ENCODE data around the gene PAH. TPM values are rescaled to one million over a fixed set of nuclear protein-coding genes. Genes with fewer than 3 reads are reported as not detected.

Gene PAH
- not detected for total RNA-seq

DNA sequence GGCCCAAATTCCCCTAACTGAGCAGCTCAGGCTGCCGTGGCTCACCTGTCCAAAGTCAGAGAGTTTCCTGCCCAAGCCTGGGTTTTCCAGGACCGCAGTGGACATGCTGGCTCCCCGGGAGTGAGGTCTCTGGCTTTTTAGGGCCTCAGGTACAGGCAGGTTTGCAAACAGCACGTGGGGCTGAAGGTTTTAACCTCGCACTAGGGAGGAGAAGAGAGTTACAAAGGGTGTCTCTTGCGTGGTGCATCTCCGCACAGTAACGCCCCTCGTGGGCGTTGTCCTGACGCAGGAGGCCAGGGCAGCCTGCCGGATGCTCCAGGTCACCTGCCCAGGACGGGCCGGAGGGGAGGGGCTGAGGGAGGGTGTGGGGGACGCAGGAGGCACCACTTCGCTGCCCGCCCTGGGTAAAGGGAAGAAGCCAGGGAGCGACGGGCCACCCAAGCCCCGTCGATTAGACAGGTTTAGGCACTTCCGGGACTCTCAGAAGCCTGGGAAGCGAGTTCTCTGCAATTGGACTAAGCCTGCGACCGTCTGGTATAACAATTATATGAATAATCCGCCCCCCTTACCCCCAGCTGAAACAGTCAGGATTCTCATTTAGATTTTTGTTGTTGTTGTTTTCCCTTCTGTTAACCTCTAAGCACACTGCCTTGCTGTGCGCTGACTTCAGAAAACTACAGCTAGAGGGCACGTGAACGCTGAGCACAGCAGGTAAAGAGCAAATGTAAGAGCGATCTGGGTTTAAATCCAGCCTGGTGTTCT lies at the start of gene PAH:
Gene PAH, minus strand, starts transcription at position 219 of the 762 bp plus-strand sequence. Its CDS starts 114 bp downstream, at position 105.
- Mint-ChIP-seq H3K4me3 (peak within 1 kb of the TSS; percentile 54), H3K36me3 (ENCODE audit: low read depth) (no peaks in the 10 kb centered on the region), H3K27ac (no peak within 1 kb of the TSS), H3K4me1 (peaks cover 4% of the 10 kb centered on the region), H3K9me3 (no peaks in the 10 kb centered on the region), H3K27me3 (peaks cover 5% of the 10 kb centered on the region)
- ChIA-PET CTCF (no interaction called here), POLR2A (no interaction called here)
- DNase-seq, result no peak

DNA sequence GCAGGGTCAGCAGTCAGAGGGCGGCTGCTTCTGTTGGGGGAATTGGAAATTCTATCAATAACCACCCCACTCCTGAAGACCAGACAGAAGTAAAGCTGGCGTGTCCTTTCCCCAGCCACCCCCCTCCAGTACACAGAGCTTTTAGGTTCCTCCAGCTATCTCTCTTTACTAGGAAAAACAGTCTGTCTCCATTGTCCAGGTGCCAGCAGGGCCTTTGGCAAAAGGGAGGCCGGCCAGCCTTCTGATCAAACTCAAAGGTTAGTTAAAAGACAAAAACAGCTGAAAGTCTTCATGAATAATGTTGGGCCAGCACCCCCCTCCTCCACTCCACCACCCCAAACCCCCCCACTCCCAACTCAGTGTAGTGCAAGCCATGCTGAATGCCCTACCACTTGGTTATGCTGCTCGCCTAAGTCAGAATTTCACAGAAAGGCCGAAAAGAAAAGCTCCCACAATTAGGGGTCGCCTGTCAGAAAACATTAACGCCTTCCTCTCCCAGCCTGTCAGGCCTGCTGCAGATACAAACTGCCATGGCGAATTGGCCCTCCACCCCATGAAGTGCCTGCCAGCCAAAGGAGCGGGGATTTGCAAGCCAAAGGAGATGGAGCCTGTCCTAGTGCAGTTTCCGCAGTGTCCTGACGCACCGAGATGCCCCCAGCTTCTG lies 49.3 kb upstream of the PAH start:
- H3K27ac Mint-ChIP-seq, result no peak overlapping the region
- peaks cover 76% of the 10 kb centered on the region for H3K27me3 Mint-ChIP-seq
- ChIA-PET CTCF (interaction anchor here (0.9 kb wide), 1 partner anchor 13 kb away, joined by 3 read pairs; no protein-coding TSS in a partner anchor), POLR2A (no interaction called here)
- DNase-seq, result no peak
- H3K4me3 Mint-ChIP-seq, result no peak overlapping the region
- peaks cover 15% of the 10 kb centered on the region for H3K4me1 Mint-ChIP-seq
- H3K9me3 Mint-ChIP-seq, result peaks cover 4% of the 10 kb centered on the region
- H3K36me3 Mint-ChIP-seq (ENCODE audit: low read depth), result peaks cover 4% of the 10 kb centered on the region

GRCh38 chr12:102965281-102966155 lies 48.5 kb upstream of the PAH start:
- Mint-ChIP-seq H3K27me3 (peaks cover 80% of the 10 kb centered on the region), H3K27ac (no peak overlapping the region), H3K9me3 (peaks cover 4% of the 10 kb centered on the region), H3K36me3 (ENCODE audit: low read depth) (peaks cover 4% of the 10 kb centered on the region), H3K4me3 (peak overlapping the region; percentile 49), H3K4me1 (peaks cover 15% of the 10 kb centered on the region)
- ChIA-PET POLR2A (no interaction called here), CTCF (no interaction called here)
- no peak for DNase-seq

- Mint-ChIP-seq H3K4me1 (peaks cover 15% of the 10 kb centered on the region), H3K27me3 (peaks cover 85% of the 10 kb centered on the region), H3K27ac (no peak overlapping the region), H3K9me3 (peaks cover 6% of the 10 kb centered on the region), H3K36me3 (ENCODE audit: low read depth) (peaks cover 4% of the 10 kb centered on the region), H3K4me3 (peak overlapping the region; percentile 49)
- ChIA-PET CTCF (no interaction called here), POLR2A (no interaction called here)
- DNase-seq, result peak; percentile 17
These were observed 47.8 kb upstream of the PAH start for GRCh38 chr12:102964872-102965271.

DNA sequence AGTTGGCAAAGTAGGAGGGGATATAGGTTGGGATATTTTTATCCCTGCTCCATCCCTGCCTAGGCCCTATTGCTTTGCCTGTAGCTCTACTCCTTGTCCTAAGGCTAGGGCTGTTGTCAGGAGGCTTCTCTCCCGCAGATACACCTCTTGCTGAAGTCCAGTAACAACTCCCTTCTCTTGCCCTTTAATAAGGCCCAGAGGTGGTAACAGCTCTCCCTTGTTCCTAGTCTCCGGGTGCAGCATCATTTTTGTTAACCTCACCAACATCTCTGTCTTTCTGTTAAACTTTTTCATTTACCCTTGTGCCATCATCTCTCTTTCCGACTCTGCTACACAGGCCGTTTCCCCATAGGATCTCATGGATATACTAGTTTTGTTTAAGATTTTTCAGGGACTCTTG lies 46.8 kb upstream of the PAH start:
- H3K36me3 Mint-ChIP-seq (ENCODE audit: low read depth), result peaks cover 4% of the 10 kb centered on the region
- DNase-seq, result no peak
- peaks cover 18% of the 10 kb centered on the region for H3K4me1 Mint-ChIP-seq
- no peak overlapping the region for H3K27ac Mint-ChIP-seq
- peaks cover 93% of the 10 kb centered on the region for H3K27me3 Mint-ChIP-seq
- H3K9me3 Mint-ChIP-seq, result peaks cover 6% of the 10 kb centered on the region
- POLR2A ChIA-PET, result no interaction called here
- CTCF ChIA-PET, result no interaction called here
- H3K4me3 Mint-ChIP-seq, result no peak overlapping the region

DNA sequence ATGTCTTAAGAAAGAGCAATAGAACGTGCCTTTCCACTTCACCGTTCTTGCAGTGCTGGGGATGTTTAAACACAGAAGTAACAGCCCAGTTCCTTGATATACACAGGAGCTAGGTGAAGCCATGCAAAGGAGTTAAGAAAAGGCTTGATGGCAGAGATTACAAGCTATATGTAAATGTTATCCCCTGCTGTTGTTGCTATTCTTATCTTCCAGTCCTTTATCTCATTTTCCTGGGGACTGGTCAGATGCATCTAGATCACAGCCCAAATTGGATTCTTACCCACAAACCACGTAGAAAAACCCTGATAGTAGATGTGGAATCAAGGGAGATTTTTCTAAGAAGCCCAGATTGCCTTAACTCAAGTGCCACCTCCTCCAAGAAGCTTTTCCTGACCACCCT lies 45.9 kb upstream of the PAH start:
- ChIA-PET POLR2A (no interaction called here), CTCF (no interaction called here)
- no peak for DNase-seq
- Mint-ChIP-seq H3K9me3 (peaks cover 6% of the 10 kb centered on the region), H3K4me3 (no peak overlapping the region), H3K4me1 (peaks cover 19% of the 10 kb centered on the region), H3K27me3 (peaks cover 92% of the 10 kb centered on the region), H3K27ac (no peak overlapping the region), H3K36me3 (ENCODE audit: low read depth) (peaks cover 4% of the 10 kb centered on the region)

GRCh38 chr12:102962532-102962931 lies 45.5 kb upstream of the PAH start:
- H3K4me1 Mint-ChIP-seq, result peaks cover 23% of the 10 kb centered on the region
- no peak for DNase-seq

DNA sequence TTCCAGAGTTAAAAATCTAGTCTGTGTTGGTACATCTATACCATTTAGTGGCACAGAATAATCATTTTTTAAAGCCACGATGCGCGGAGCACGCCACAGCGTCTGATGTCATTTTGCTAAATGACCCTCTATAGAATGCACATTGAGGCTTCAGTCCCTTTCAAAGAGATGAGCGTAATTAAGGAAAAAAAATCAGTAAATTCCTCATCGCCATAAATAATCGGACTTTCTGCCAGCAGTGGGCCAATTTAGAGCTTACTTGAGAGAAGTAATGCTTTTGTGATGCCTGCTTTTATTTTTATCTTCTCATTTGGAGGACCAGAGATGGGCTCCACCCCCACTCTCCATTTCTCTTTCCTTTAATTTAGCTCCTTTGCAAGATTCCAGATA lies 44.4 kb upstream of the PAH start:
- H3K4me3 Mint-ChIP-seq, result no peak overlapping the region
- CTCF ChIA-PET, result no interaction called here
- POLR2A ChIA-PET, result no interaction called here

More at GRCh38 chr12:102962532-102962931, 45.5 kb upstream of the PAH start:
- POLR2A ChIA-PET, result no interaction called here
- Mint-ChIP-seq H3K27ac (no peak overlapping the region), H3K27me3 (peaks cover 92% of the 10 kb centered on the region), H3K9me3 (peaks cover 6% of the 10 kb centered on the region), H3K36me3 (ENCODE audit: low read depth) (peaks cover 4% of the 10 kb centered on the region), H3K4me3 (no peak overlapping the region)
- CTCF ChIA-PET, result no interaction called here

GRCh38 chr12:102960766-102961465 lies 43.9 kb upstream of the PAH start:
- Mint-ChIP-seq H3K36me3 (ENCODE audit: low read depth) (peaks cover 4% of the 10 kb centered on the region), H3K27ac (no peak overlapping the region), H3K4me3 (no peak overlapping the region), H3K9me3 (peaks cover 6% of the 10 kb centered on the region), H3K4me1 (peaks cover 30% of the 10 kb centered on the region), H3K27me3 (peaks cover 89% of the 10 kb centered on the region)
- ChIA-PET CTCF (no interaction called here), POLR2A (no interaction called here)
- no peak for DNase-seq

More for the DNA sequence above, 44.4 kb upstream of the PAH start:
- Mint-ChIP-seq H3K27ac (no peak overlapping the region), H3K36me3 (ENCODE audit: low read depth) (peaks cover 4% of the 10 kb centered on the region), H3K9me3 (peaks cover 6% of the 10 kb centered on the region), H3K27me3 (peaks cover 90% of the 10 kb centered on the region), H3K4me1 (peaks cover 30% of the 10 kb centered on the region)
- DNase-seq, result no peak

GRCh38 chr12:102959391-102959790 lies 42.3 kb upstream of the PAH start:
- peaks cover 29% of the 10 kb centered on the region for H3K4me1 Mint-ChIP-seq
- ChIA-PET CTCF (no interaction called here), POLR2A (no interaction called here)
- DNase-seq, result no peak
- no peak overlapping the region for H3K27ac Mint-ChIP-seq
- peaks cover 6% of the 10 kb centered on the region for H3K9me3 Mint-ChIP-seq
- peak overlapping the region; percentile 47 for H3K4me3 Mint-ChIP-seq
- H3K36me3 Mint-ChIP-seq (ENCODE audit: low read depth), result peaks cover 2% of the 10 kb centered on the region
- H3K27me3 Mint-ChIP-seq, result peaks cover 90% of the 10 kb centered on the region

GRCh38 chr12:102958830-102959176 lies 41.8 kb upstream of the PAH start:
- peaks cover 34% of the 10 kb centered on the region for H3K4me1 Mint-ChIP-seq
- peaks cover 2% of the 10 kb centered on the region for H3K36me3 Mint-ChIP-seq (ENCODE audit: low read depth)
- H3K9me3 Mint-ChIP-seq, result peaks cover 2% of the 10 kb centered on the region
- peak overlapping the region; percentile 47 for H3K4me3 Mint-ChIP-seq
- ChIA-PET CTCF (no interaction called here), POLR2A (no interaction called here)
- no peak overlapping the region for H3K27ac Mint-ChIP-seq
- no peak for DNase-seq
- H3K27me3 Mint-ChIP-seq, result peaks cover 87% of the 10 kb centered on the region

DNA sequence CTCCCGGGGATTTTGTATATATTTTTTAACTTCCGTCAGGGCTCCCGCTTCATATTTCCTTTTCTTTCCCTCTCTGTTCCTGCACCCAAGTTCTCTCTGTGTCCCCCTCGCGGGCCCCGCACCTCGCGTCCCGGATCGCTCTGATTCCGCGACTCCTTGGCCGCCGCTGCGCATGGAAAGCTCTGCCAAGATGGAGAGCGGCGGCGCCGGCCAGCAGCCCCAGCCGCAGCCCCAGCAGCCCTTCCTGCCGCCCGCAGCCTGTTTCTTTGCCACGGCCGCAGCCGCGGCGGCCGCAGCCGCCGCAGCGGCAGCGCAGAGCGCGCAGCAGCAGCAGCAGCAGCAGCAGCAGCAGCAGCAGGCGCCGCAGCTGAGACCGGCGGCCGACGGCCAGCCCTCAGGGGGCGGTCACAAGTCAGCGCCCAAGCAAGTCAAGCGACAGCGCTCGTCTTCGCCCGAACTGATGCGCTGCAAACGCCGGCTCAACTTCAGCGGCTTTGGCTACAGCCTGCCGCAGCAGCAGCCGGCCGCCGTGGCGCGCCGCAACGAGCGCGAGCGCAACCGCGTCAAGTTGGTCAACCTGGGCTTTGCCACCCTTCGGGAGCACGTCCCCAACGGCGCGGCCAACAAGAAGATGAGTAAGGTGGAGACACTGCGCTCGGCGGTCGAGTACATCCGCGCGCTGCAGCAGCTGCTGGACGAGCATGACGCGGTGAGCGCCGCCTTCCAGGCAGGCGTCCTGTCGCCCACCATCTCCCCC lies 41.2 kb upstream of the PAH start:
- H3K27me3 Mint-ChIP-seq, result peaks cover 86% of the 10 kb centered on the region
- peaks cover 39% of the 10 kb centered on the region for H3K4me1 Mint-ChIP-seq
- H3K9me3 Mint-ChIP-seq, result peaks cover 2% of the 10 kb centered on the region
- H3K36me3 Mint-ChIP-seq (ENCODE audit: low read depth), result peaks cover 2% of the 10 kb centered on the region
- no peak overlapping the region for H3K27ac Mint-ChIP-seq
- ChIA-PET CTCF (no interaction called here), POLR2A (no interaction called here)
- DNase-seq, result no peak
- peak overlapping the region; percentile 49 for H3K4me3 Mint-ChIP-seq

Measured in activated CD4-positive, alpha-beta T cell treated with anti-CD3 and anti-CD28 coated beads, Interleukin-2, amount 10 ng/mL, durations not matched to agents 7 days and 5 days (primary cell).